Measurements from ENCODE around the gene SIRT3.
A peak's percentile ranks its signal among the peaks of the same experiment; 100 is the strongest.

Gene SIRT3

GRCh38 chr11:235997-236773 lies at the start of gene SIRT3:
TSS of gene SIRT3 (minus strand) at chr11:236342. CDS start at chr11:236328, 14 bp downstream.
- peak within 1 kb of the TSS; percentile 94 for H3K4me3 ChIP-seq (ENCODE audit: low read depth, low read length)
- TF ChIP-seq CTCF (conservative IDR thresholded peaks at IDR 0.05; ENCODE audit: low read depth, low read length): no peak
- peak; percentile 82 for DNase-seq (ENCODE audit: low read depth)

GRCh38 chr11:285894-286220 lies 49.7 kb upstream of the SIRT3 start:
- no peak for DNase-seq (ENCODE audit: low read depth)
- TF ChIP-seq CTCF (conservative IDR thresholded peaks at IDR 0.05; ENCODE audit: low read depth, low read length): no peak
- H3K4me3 ChIP-seq (ENCODE audit: low read depth, low read length): no peak overlapping the region

GRCh38 chr11:285021-285893 lies 49.1 kb upstream of the SIRT3 start:
- no peak overlapping the region for H3K4me3 ChIP-seq (ENCODE audit: low read depth, low read length)
- no peak for DNase-seq (ENCODE audit: low read depth)
- TF ChIP-seq CTCF (conservative IDR thresholded peaks at IDR 0.05; ENCODE audit: low read depth, low read length): no peak

- TF ChIP-seq CTCF (conservative IDR thresholded peaks at IDR 0.05; ENCODE audit: low read depth, low read length): no peak
- DNase-seq (ENCODE audit: low read depth): no peak
- no peak overlapping the region for H3K4me3 ChIP-seq (ENCODE audit: low read depth, low read length)
These were observed 48.2 kb upstream of the SIRT3 start for GRCh38 chr11:284105-285020.

GRCh38 chr11:283405-284104 lies 47.4 kb upstream of the SIRT3 start:
- no peak for DNase-seq (ENCODE audit: low read depth)

More at GRCh38 chr11:283405-284104, 47.4 kb upstream of the SIRT3 start:
- no peak for TF ChIP-seq CTCF (conservative IDR thresholded peaks at IDR 0.05; ENCODE audit: low read depth, low read length)
- H3K4me3 ChIP-seq (ENCODE audit: low read depth, low read length): no peak overlapping the region
